Measurements from ENCODE around the gene CYB5D1.

- TF ChIP-seq CTCF (IDR thresholded peaks at IDR 0.05; ENCODE audit: insufficient read depth, low read length): no peak
- no peak for TF ChIP-seq POLR2AphosphoS5 (IDR thresholded peaks at IDR 0.05; ENCODE audit: low read depth)
These were observed 32.4 kb upstream of the CYB5D1 start for GRCh38 chr17:7825206-7825990.

Data from HL-60 (cell line).